Activated naive CD4-positive, alpha-beta T cell treated with anti-CD3 and anti-CD28 coated beads for 36 hours (primary cell): Measurements from ENCODE around the gene SASH3. TPM values are rescaled to one million over a fixed set of nuclear protein-coding genes. Genes with fewer than 3 reads are reported as not detected.

ENCODE experiments used
- CTCF ChIA-PET: fragments of 350-600 bp; sonication (Branson Sonifier 250); formaldehyde crosslinking; loops from one replicate; lab custom pipeline; 2021; ENCODE audit warnings: antibody characterized with exemption; lab: Charles Lee
- DNase-seq: peaks from one replicate; pipeline ENCODE4 v3.0.0-alpha.2; 2020
- H3K27ac Mint-ChIP-seq: one replicate; pipeline ENCODE4 v1.8.0; 2021; ENCODE audit warnings: mild to moderate bottlenecking, mixed read lengths
- H3K27me3 Mint-ChIP-seq: one replicate; pipeline ENCODE4 v1.8.0; 2021; ENCODE audit warnings: low read depth, mixed read lengths
- H3K36me3 Mint-ChIP-seq: one replicate; pipeline ENCODE4 v1.8.0; 2021; ENCODE audit warnings: low read depth, mixed read lengths
- H3K4me1 Mint-ChIP-seq: one replicate; pipeline ENCODE4 v1.8.0; 2021; ENCODE audit warnings: low read depth, mixed read lengths
- H3K4me3 Mint-ChIP-seq: one replicate; pipeline ENCODE4 v1.8.0; 2021; ENCODE audit warnings: mild to moderate bottlenecking, moderate library complexity, mixed read lengths
- H3K9me3 Mint-ChIP-seq: one replicate; pipeline ENCODE4 v1.8.0; 2021; ENCODE audit warnings: mixed read lengths
- intact Hi-C: fragments of 100-400 bp; cut with micrococcal nuclease; formaldehyde crosslinking; loops from one replicate; pipeline ENCODE4 v1.15.1; 2023
- total RNA-seq, 2 experiments: library from RNA; stranded (reverse); gene quantifications; one replicate each; pipeline ENCODE4 v1.2.3, GENCODE V29; 2021

Gene SASH3
- total RNA-seq, 2 experiments from 2014 or later = 90.3 to 98.7 TPM

GRCh38 chrX:129790146-129790545 is 10.4 kb downstream of the SASH3 start:
- H3K36me3 Mint-ChIP-seq = peaks cover 34% of the 10 kb centered on the region
- no peaks in the 10 kb centered on the region for H3K9me3 Mint-ChIP-seq
- intact Hi-C loops = no loop called here
- H3K27me3 Mint-ChIP-seq = no peaks in the 10 kb centered on the region
- no peak for DNase-seq
- peaks cover 23% of the 10 kb centered on the region for H3K4me1 Mint-ChIP-seq
- peak overlapping the region; percentile 56 for H3K27ac Mint-ChIP-seq
- CTCF ChIA-PET = interaction anchor here (0.6 to 0.7 kb wide), 2 partner anchors 11 to 32 kb away, joined by 3 read pairs; partner anchors contain the start of gene SASH3
- no peak overlapping the region for H3K4me3 Mint-ChIP-seq

GRCh38 chrX:129790808-129791207 is 11.1 kb downstream of the SASH3 start:
- H3K4me1 Mint-ChIP-seq = peaks cover 17% of the 10 kb centered on the region
- intact Hi-C loops = no loop called here
- H3K9me3 Mint-ChIP-seq = no peaks in the 10 kb centered on the region
- no peak overlapping the region for H3K27ac Mint-ChIP-seq
- peaks cover 28% of the 10 kb centered on the region for H3K36me3 Mint-ChIP-seq
- no peaks in the 10 kb centered on the region for H3K27me3 Mint-ChIP-seq
- H3K4me3 Mint-ChIP-seq = no peak overlapping the region
- CTCF ChIA-PET = interaction anchor here (0.6 to 0.7 kb wide), 2 partner anchors 11 to 32 kb away, joined by 3 read pairs; partner anchors contain the start of gene SASH3
- no peak for DNase-seq

GRCh38 chrX:129791336-129791735 is 11.6 kb downstream of the SASH3 start:
- CTCF ChIA-PET = interaction anchor here (0.6 kb wide), 1 partner anchor 37 kb away, joined by 4 read pairs; no protein-coding TSS in a partner anchor
- Mint-ChIP-seq H3K27me3 (no peaks in the 10 kb centered on the region), H3K9me3 (no peaks in the 10 kb centered on the region), H3K36me3 (peaks cover 29% of the 10 kb centered on the region), H3K4me1 (peaks cover 12% of the 10 kb centered on the region), H3K27ac (no peak overlapping the region), H3K4me3 (no peak overlapping the region)
- intact Hi-C loops = no loop called here
- no peak for DNase-seq

- DNase-seq = no peak
- CTCF ChIA-PET = no interaction called here
- Mint-ChIP-seq H3K27ac (no peak overlapping the region), H3K27me3 (no peaks in the 10 kb centered on the region), H3K36me3 (peaks cover 26% of the 10 kb centered on the region), H3K4me1 (peaks cover 8% of the 10 kb centered on the region), H3K4me3 (no peak overlapping the region), H3K9me3 (no peaks in the 10 kb centered on the region)
- intact Hi-C loops = no loop called here
Observed at GRCh38 chrX:129791961-129792570, 12.3 kb downstream of the SASH3 start.

GRCh38 chrX:129792586-129793291 is 13.0 kb downstream of the SASH3 start:
- intact Hi-C loops = no loop called here
- Mint-ChIP-seq H3K4me1 (peaks cover 6% of the 10 kb centered on the region), H3K9me3 (no peaks in the 10 kb centered on the region), H3K27ac (peak overlapping the region; percentile 50), H3K27me3 (no peaks in the 10 kb centered on the region), H3K4me3 (no peak overlapping the region), H3K36me3 (peaks cover 20% of the 10 kb centered on the region)
- DNase-seq = no peak
- CTCF ChIA-PET = interaction anchor here (0.7 kb wide), 1 partner anchor 31 kb away, joined by 3 read pairs; no protein-coding TSS in a partner anchor

- intact Hi-C loops = no loop called here
- H3K4me1 Mint-ChIP-seq = peaks cover 16% of the 10 kb centered on the region
- no peak overlapping the region for H3K4me3 Mint-ChIP-seq
- peaks cover 17% of the 10 kb centered on the region for H3K36me3 Mint-ChIP-seq
- DNase-seq = no peak
- no peaks in the 10 kb centered on the region for H3K27me3 Mint-ChIP-seq
- CTCF ChIA-PET = interaction anchor here (0.7 to 1.2 kb wide), 2 partner anchors 12 to 32 kb away, joined by 3 to 5 read pairs; no protein-coding TSS in a partner anchor
- no peaks in the 10 kb centered on the region for H3K9me3 Mint-ChIP-seq
- no peak overlapping the region for H3K27ac Mint-ChIP-seq
Observed at GRCh38 chrX:129793604-129794191, 13.9 kb downstream of the SASH3 start.

GRCh38 chrX:129795584-129795983 is 15.8 kb downstream of the SASH3 start:
- Mint-ChIP-seq H3K27ac (no peak overlapping the region), H3K4me3 (no peak overlapping the region), H3K4me1 (peaks cover 28% of the 10 kb centered on the region), H3K27me3 (no peaks in the 10 kb centered on the region), H3K36me3 (peaks cover 14% of the 10 kb centered on the region), H3K9me3 (no peaks in the 10 kb centered on the region)
- CTCF ChIA-PET = no interaction called here
- DNase-seq = no peak
- intact Hi-C loops = no loop called here

GRCh38 chrX:129797251-129797906 is 17.6 kb downstream of the SASH3 start:
- Mint-ChIP-seq H3K4me3 (no peak overlapping the region), H3K27ac (no peak overlapping the region), H3K4me1 (peaks cover 28% of the 10 kb centered on the region), H3K9me3 (no peaks in the 10 kb centered on the region), H3K36me3 (peaks cover 10% of the 10 kb centered on the region), H3K27me3 (no peaks in the 10 kb centered on the region)
- CTCF ChIA-PET = interaction anchor here (2.9 kb wide), 1 partner anchor 26 kb away, joined by 13 read pairs; no protein-coding TSS in a partner anchor
- DNase-seq = no peak
- intact Hi-C loops = no loop called here

- H3K9me3 Mint-ChIP-seq = no peaks in the 10 kb centered on the region
- no peak overlapping the region for H3K4me3 Mint-ChIP-seq
- H3K4me1 Mint-ChIP-seq = peaks cover 28% of the 10 kb centered on the region
- H3K36me3 Mint-ChIP-seq = peaks cover 5% of the 10 kb centered on the region
- H3K27me3 Mint-ChIP-seq = no peaks in the 10 kb centered on the region
- intact Hi-C loops = loop anchor here (2.0 kb wide), 1 partner anchor 18 kb away; no protein-coding TSS in a partner anchor
- no peak for DNase-seq
- CTCF ChIA-PET = interaction anchor here (2.9 kb wide), 1 partner anchor 25 kb away, joined by 13 read pairs; no protein-coding TSS in a partner anchor
- peak overlapping the region; percentile 75 for H3K27ac Mint-ChIP-seq
Observed at GRCh38 chrX:129798456-129798855, 18.7 kb downstream of the SASH3 start.

- Mint-ChIP-seq H3K9me3 (no peaks in the 10 kb centered on the region), H3K27me3 (no peaks in the 10 kb centered on the region), H3K4me1 (peaks cover 28% of the 10 kb centered on the region), H3K4me3 (peak overlapping the region; percentile 15), H3K36me3 (peaks cover 5% of the 10 kb centered on the region), H3K27ac (peak overlapping the region; percentile 75)
- peak; percentile 67 for DNase-seq
- intact Hi-C loops = loop anchor here (2.0 kb wide), 1 partner anchor 18 kb away; no protein-coding TSS in a partner anchor
- CTCF ChIA-PET = interaction anchor here (2.9 kb wide), 1 partner anchor 24 kb away, joined by 13 read pairs; no protein-coding TSS in a partner anchor
Observed at GRCh38 chrX:129798888-129799287, 19.1 kb downstream of the SASH3 start.

- CTCF ChIA-PET = interaction anchor here (1.5 kb wide), 1 partner anchor 17 kb away, joined by 3 read pairs; no protein-coding TSS in a partner anchor
- Mint-ChIP-seq H3K4me3 (no peak overlapping the region), H3K36me3 (peaks cover 7% of the 10 kb centered on the region), H3K27ac (no peak overlapping the region), H3K9me3 (no peaks in the 10 kb centered on the region), H3K27me3 (no peaks in the 10 kb centered on the region), H3K4me1 (peaks cover 28% of the 10 kb centered on the region)
- DNase-seq = no peak
- intact Hi-C loops = no loop called here
Observed at GRCh38 chrX:129800186-129800585, 20.4 kb downstream of the SASH3 start.

- CTCF ChIA-PET = no interaction called here
- peaks cover 23% of the 10 kb centered on the region for H3K4me1 Mint-ChIP-seq
- H3K27ac Mint-ChIP-seq = no peak overlapping the region
- no peaks in the 10 kb centered on the region for H3K27me3 Mint-ChIP-seq
- intact Hi-C loops = no loop called here
- no peak overlapping the region for H3K4me3 Mint-ChIP-seq
- peaks cover 6% of the 10 kb centered on the region for H3K36me3 Mint-ChIP-seq
- H3K9me3 Mint-ChIP-seq = no peaks in the 10 kb centered on the region
- no peak for DNase-seq
Observed at GRCh38 chrX:129802863-129803262, 23.1 kb downstream of the SASH3 start.
